Activated CD8-positive, alpha-beta T cell treated with anti-CD3 and anti-CD28 coated beads for 36 hours (primary cell): ENCODE measurements around the gene PALLD. TPM values are rescaled to one million over a fixed set of nuclear protein-coding genes. Genes with fewer than 3 reads are reported as not detected.

Experiments
- ATAC-seq: fragments of 200-7000 bp; cut with Tn5 transposase; one replicate; pipeline ENCODE4 v1.10.0; 2021; ENCODE audit warnings: mild to moderate bottlenecking, moderate library complexity
- CTCF ChIA-PET: fragments of 350-600 bp; sonication (Branson Sonifier 250); formaldehyde crosslinking; loops from one replicate; lab custom pipeline; 2021; ENCODE audit warnings: antibody characterized with exemption; lab: Charles Lee
- POLR2A ChIA-PET: fragments of 350-600 bp; sonication (Branson Sonifier 250); formaldehyde crosslinking; loops from one replicate; lab custom pipeline; 2021; ENCODE audit warnings: antibody characterized with exemption; lab: Charles Lee
- DNase-seq: peaks from one replicate; pipeline ENCODE4 v3.0.0-alpha.2; 2020
- H3K27ac Mint-ChIP-seq: one replicate; pipeline ENCODE4 v1.8.0; 2021; ENCODE audit warnings: mild to moderate bottlenecking, mixed read lengths
- H3K27me3 Mint-ChIP-seq: one replicate; pipeline ENCODE4 v1.8.0; 2021; ENCODE audit warnings: mixed read lengths
- H3K36me3 Mint-ChIP-seq: one replicate; pipeline ENCODE4 v1.8.0; 2021; ENCODE audit warnings: low read depth, mixed read lengths
- H3K4me1 Mint-ChIP-seq: one replicate; pipeline ENCODE4 v1.8.0; 2021; ENCODE audit warnings: low read depth, mixed read lengths
- H3K4me3 Mint-ChIP-seq: one replicate; pipeline ENCODE4 v1.8.0; 2021; ENCODE audit warnings: mild to moderate bottlenecking, moderate library complexity, mixed read lengths
- H3K9me3 Mint-ChIP-seq: one replicate; pipeline ENCODE4 v1.8.0; 2021; ENCODE audit warnings: mixed read lengths
- intact Hi-C: fragments of 100-400 bp; cut with micrococcal nuclease; formaldehyde crosslinking; loops from one replicate; pipeline ENCODE4 v1.10.0; 2022
- total RNA-seq, 2 experiments: library from RNA; stranded (reverse); gene quantifications; one replicate each; pipeline ENCODE4 v1.2.3, GENCODE V29; 2021
- TF ChIP-seq, protein P1 (sequence below): fragments of 200-600 bp; IDR thresholded peaks from one replicate; pipeline ENCODE4 v1.8.0; 2022; ENCODE audit warnings: antibody characterized with exemption, mild to moderate bottlenecking

The PALLD gene
- total RNA-seq, 2 experiments from 2014 or later = 0.41 to 0.60 TPM

DNA sequence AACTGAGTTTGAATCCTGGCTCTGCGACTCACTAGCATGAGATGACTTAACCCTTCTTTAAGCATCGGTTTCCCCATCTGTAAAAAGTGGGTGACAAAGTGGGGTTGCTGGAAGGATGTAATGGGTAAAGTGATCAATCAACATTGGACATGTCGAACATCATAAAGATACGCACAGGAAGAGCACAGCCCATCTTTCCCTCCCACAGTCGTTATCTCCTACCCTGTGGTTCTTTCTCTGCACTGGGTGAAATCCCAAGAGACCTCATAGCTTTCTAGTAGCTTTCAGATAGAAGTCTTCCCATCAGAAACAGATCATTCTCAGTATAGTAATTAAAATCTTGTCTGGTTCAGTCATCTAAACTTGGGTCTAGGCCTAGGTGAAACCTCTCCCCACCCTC, 296.7 kb downstream of the PALLD start:
- Mint-ChIP-seq H3K36me3 (no peaks in the 10 kb centered on the region), H3K9me3 (no peaks in the 10 kb centered on the region), H3K27me3 (no peaks in the 10 kb centered on the region), H3K4me3 (no peak overlapping the region), H3K4me1 (no peaks in the 10 kb centered on the region), H3K27ac (no peak overlapping the region)
- no peak for ATAC-seq
- POLR2A ChIA-PET = no interaction called here
- intact Hi-C loops = no loop called here
- DNase-seq = no peak
- TF ChIP-seq, protein P1, sequence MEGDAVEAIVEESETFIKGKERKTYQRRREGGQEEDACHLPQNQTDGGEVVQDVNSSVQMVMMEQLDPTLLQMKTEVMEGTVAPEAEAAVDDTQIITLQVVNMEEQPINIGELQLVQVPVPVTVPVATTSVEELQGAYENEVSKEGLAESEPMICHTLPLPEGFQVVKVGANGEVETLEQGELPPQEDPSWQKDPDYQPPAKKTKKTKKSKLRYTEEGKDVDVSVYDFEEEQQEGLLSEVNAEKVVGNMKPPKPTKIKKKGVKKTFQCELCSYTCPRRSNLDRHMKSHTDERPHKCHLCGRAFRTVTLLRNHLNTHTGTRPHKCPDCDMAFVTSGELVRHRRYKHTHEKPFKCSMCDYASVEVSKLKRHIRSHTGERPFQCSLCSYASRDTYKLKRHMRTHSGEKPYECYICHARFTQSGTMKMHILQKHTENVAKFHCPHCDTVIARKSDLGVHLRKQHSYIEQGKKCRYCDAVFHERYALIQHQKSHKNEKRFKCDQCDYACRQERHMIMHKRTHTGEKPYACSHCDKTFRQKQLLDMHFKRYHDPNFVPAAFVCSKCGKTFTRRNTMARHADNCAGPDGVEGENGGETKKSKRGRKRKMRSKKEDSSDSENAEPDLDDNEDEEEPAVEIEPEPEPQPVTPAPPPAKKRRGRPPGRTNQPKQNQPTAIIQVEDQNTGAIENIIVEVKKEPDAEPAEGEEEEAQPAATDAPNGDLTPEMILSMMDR = no peak
- CTCF ChIA-PET = no interaction called here

DNA sequence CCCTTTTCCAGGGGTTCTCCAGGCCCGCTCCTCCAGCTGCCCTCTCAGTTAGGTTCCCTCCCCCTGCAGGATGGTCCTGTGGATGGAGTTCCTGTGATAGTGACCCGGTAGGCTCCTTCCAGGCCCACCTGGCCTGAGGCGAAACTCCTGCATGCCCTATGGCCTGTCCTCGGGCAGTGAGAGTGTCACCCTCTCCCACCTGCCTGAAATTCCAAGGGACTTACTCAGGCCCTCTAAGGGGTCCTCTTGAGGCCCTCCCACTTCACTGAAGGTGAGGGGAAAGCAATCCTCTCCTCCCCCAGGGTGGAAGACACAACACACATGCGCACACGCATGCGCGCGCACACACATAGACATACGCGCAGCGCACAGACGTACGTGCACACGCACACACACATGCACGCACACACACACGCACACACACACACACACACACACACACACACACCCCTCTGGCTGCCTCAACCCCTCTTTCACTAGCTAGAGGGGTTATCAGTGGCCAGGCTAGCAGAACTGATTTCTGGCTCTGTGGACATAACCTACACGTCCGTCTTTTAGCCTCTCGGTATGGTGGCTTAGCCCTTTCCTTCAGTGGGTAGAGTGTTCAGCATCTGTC, 297.3 kb downstream of the PALLD start:
- no peaks in the 10 kb centered on the region for H3K27me3 Mint-ChIP-seq
- POLR2A ChIA-PET = no interaction called here
- H3K9me3 Mint-ChIP-seq = no peaks in the 10 kb centered on the region
- CTCF ChIA-PET = no interaction called here
- DNase-seq (no peak), ATAC-seq (no peak)
- H3K4me3 Mint-ChIP-seq = no peak overlapping the region
- intact Hi-C loops = no loop called here
- no peaks in the 10 kb centered on the region for H3K4me1 Mint-ChIP-seq
- H3K36me3 Mint-ChIP-seq = no peaks in the 10 kb centered on the region
- H3K27ac Mint-ChIP-seq = no peak overlapping the region
- TF ChIP-seq, protein P1 = no peak

DNA sequence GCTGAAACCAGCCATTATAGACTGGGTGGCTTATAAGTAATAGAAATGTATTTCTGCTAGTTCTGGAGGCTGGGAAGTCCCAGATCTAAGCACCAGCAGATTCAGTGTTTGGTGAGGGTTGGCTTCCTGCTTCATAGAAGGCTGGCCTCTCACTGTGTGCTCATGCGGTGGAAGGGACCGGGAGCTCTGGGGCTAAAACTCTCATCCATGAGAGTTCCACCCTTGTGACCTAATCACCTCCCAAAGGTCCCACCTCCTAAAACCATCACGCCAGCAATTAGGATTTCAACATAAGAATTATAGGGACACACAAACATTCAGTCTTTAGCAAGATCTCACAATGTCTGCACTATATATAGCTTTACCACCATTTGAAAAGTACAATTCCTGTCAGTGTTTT, 298.0 kb downstream of the PALLD start:
- intact Hi-C loops = no loop called here
- TF ChIP-seq, protein P1 = no peak
- H3K4me1 Mint-ChIP-seq = no peaks in the 10 kb centered on the region
- ATAC-seq (no peak), DNase-seq (no peak)
- POLR2A ChIA-PET = no interaction called here
- H3K27ac Mint-ChIP-seq = no peak overlapping the region
- H3K4me3 Mint-ChIP-seq = no peak overlapping the region
- no peaks in the 10 kb centered on the region for H3K27me3 Mint-ChIP-seq
- CTCF ChIA-PET = no interaction called here
- H3K36me3 Mint-ChIP-seq = no peaks in the 10 kb centered on the region
- H3K9me3 Mint-ChIP-seq = no peaks in the 10 kb centered on the region

DNA sequence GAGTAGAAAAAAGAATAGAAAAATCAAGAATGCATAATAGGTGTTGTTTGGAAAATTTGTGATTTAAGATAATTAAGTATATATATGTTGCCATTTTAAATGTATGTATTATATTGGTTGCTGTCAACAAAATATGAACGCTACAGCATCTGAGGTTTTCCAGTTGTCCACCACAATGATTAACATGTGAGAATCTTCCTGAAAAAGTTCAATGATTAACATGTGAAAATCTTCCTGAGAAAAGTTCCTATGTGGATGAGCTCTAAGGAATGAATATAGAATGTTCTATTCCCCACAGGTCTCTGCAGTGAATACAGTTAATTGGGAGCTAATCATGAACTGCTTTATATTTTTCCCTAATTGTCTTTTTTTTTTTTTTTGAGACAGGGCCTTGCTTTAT, 298.5 kb downstream of the PALLD start:
- Mint-ChIP-seq H3K9me3 (no peaks in the 10 kb centered on the region), H3K27me3 (no peaks in the 10 kb centered on the region), H3K27ac (no peak overlapping the region), H3K4me1 (no peaks in the 10 kb centered on the region), H3K36me3 (no peaks in the 10 kb centered on the region), H3K4me3 (no peak overlapping the region)
- ChIA-PET CTCF (no interaction called here), POLR2A (no interaction called here)
- intact Hi-C loops = no loop called here
- ATAC-seq (no peak), DNase-seq (no peak)
- TF ChIP-seq, protein P1 = no peak

DNA sequence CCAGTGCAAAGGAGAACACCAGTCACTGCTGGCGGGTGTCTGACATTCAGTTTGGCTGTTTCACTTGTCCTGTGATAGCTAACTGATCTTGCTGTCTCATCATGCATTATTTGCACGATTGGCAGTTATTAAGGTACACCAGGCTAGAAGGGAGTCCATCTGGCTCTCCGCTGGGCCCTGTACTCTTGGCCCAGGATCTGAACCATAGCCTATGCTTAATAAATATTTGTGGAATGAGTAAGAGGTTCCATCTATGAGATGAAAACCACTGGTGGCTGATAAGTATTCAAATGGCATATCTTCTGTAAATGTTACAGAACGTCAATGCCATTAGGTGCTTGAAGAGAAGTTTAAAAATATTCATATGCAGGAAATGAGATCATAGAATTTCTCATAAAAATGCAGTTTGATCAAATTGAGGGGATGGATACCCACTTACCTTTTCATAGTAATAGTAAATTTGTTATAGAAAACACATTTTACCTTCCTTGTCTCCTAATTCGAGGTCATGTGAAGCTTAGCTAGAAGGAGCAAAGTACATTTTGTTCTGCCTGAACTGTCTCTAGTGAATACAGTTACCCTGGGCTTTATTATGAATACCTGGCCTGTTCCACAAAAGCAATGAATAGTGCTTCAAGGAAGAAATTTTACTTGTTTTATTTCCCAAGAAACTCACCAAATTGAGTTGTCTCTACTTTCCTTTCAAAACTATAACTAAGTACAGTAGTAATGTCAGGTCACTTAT, 299.7 kb downstream of the PALLD start:
- H3K4me1 Mint-ChIP-seq = no peaks in the 10 kb centered on the region
- DNase-seq (no peak), ATAC-seq (no peak)
- POLR2A ChIA-PET = no interaction called here
- no peak overlapping the region for H3K27ac Mint-ChIP-seq
- no peak overlapping the region for H3K4me3 Mint-ChIP-seq
- CTCF ChIA-PET = no interaction called here
- H3K36me3 Mint-ChIP-seq = no peaks in the 10 kb centered on the region
- intact Hi-C loops = no loop called here
- H3K9me3 Mint-ChIP-seq = no peaks in the 10 kb centered on the region
- H3K27me3 Mint-ChIP-seq = no peaks in the 10 kb centered on the region
- TF ChIP-seq, protein P1 = no peak
